ENCODE measurements around the gene TSPYL1.
"Not testable (repeated sequence)": the region's sequence is repeated elsewhere in the genome, so short reads cannot be mapped to it uniquely, and the experiment has no call there.

TSPYL1 gene

GRCh38 chr6:116292553-116292952 is 12.8 kb upstream of the TSPYL1 start:
- no peak for DNase-seq

DNA sequence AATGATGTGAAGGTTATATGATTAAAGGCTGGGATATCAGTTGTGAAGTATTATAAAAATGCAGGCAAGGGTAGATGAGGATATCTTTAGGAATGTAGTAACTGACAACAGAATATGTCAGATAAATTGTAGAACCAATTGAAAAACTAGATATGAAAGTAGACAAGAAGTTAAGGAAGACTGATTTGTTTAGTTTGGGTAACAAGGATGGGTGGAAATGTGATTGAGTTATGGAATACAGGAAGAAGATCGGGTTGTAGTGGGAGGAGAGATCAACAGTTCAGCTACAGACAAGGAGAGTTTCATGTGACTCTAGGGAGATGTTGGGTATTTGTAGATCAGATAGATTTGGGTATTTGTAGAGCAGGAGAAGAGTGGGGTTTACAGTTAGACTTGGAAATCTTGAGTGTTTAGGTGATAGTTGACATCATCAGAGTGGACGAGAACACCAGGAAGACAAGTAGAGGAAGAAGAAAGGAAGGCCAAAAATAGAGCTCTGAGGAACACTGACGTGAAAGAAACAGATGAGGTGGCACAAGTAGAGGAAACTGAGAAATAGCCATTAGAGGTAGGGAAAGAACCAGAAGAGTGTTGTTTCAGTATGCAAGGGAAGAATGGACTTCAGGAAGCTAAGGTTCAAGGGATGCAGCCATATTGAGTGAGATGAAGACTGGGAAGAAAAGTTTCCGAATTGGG is 12.1 kb upstream of the TSPYL1 start:
- no peak for DNase-seq

- no peak for DNase-seq
These were observed 11.1 kb upstream of the TSPYL1 start for GRCh38 chr6:116290799-116291198.

GRCh38 chr6:116289876-116290275 is 10.1 kb upstream of the TSPYL1 start:
- no peak for DNase-seq

GRCh38 chr6:116287689-116288282 is 8.1 kb upstream of the TSPYL1 start:
- DNase-seq: no peak

GRCh38 chr6:116286773-116287358 is 7.1 kb upstream of the TSPYL1 start:
- no peak for DNase-seq

- DNase-seq: not testable (repeated sequence)
These were observed 5.3 kb upstream of the TSPYL1 start for GRCh38 chr6:116284984-116285383.

DNA sequence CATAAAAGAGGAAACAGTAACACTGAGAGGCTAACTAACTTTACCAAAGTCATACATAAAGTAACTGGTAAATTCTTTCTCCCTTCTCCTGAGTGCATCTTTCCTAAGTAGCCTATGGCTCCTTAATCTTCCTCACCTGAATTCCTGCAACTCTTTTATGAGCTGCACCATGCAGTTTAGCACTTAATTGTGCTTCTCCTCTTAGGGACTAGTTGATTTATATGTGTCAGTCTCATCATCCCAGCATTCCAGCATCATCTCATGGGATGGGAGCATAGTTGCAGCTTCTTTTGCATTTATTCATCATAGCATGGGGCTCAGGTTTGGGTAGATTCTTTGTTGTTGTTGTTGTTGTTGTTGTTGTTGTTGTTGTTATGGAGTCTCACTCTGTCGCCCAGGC is 3.5 kb upstream of the TSPYL1 start:
- no peak for DNase-seq

DNA sequence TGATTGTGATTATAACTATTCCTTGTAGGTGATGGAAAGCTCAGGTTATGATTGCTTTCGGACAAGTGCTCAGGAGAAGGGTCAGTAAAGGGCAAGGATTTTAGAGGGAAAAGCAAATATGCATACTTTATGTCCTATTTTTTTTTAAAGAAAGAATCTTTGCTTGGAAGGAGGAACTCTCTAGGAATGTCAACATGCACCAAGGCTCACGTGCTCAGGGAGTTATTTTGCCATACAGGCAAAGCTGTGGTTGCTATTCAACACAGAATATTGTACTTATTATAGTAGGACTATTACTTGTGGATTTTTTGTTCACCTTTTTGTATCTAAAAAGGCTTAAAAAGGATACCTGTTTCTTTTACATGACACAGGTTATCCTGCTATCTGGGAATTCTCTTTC is 3.0 kb upstream of the TSPYL1 start:
- DNase-seq: no peak

- no peak for DNase-seq
These were observed 1.2 kb upstream of the TSPYL1 start for GRCh38 chr6:116280933-116281316.

DNA sequence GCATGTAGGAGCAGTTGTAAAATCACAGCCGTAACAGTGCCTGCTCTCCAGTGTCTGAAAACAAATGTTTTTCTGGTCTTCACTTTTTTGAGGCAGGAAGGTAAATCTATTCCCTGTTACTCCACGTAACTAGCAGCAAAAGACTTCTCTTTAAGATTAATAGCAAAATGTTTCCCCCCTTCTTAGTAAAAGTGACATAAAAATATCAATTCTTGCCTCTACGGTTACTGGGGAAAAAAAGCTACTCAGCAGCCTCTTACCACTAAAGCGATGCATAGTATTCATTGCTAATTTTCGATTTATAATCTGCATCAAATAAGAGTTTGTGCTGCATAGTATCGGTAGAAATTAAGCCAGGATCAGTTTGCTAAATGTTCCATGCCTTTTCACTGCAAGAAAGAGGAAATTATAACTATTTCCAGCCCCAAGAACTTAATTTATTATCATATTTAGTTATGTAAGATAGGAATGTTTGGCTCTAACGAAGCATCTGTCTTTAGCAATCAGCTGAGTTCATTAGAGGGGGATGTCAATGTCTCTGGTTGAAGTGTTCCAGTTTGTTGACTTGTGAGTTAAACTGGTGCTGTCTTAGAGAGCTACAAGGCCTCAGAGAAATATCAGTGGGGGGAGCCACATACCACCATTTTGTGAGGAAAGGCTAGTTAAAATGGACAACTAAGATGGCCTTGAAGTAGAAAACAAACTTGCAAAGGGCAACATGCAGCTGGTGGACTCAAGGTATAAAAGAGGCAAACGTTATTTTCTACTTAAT is 617 bp upstream of the TSPYL1 start:
- no peak for DNase-seq

GRCh38 chr6:116278854-116279231 is 887 bp downstream of the TSPYL1 start:
- DNase-seq: peak; percentile 24 to 34

DNA sequence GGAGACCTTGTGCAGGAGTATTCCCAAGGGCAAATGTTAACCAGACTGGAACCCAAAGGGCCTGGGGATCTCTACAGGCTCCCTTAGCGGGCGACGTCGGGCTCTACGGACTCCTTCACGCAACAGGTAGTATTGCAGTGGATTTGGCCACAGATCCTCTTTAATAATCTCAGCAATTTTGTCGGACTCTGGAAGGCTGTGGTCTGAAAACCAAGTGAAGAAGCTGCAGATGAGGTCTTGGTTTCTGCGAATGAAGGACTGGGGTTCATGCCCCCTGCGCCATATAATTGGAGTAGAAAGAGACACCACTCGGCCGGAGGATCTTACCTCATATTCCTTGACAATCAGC is 1.3 kb downstream of the TSPYL1 start:
- no peak for DNase-seq

- no peak for DNase-seq
These were observed 2.6 kb downstream of the TSPYL1 start for GRCh38 chr6:116277124-116277523.

- DNase-seq: no peak
These were observed 8.5 kb downstream of the TSPYL1 start for GRCh38 chr6:116271149-116271708.

GRCh38 chr6:116268589-116269293 is 11.0 kb downstream of the TSPYL1 start:
- no peak for DNase-seq

DNA sequence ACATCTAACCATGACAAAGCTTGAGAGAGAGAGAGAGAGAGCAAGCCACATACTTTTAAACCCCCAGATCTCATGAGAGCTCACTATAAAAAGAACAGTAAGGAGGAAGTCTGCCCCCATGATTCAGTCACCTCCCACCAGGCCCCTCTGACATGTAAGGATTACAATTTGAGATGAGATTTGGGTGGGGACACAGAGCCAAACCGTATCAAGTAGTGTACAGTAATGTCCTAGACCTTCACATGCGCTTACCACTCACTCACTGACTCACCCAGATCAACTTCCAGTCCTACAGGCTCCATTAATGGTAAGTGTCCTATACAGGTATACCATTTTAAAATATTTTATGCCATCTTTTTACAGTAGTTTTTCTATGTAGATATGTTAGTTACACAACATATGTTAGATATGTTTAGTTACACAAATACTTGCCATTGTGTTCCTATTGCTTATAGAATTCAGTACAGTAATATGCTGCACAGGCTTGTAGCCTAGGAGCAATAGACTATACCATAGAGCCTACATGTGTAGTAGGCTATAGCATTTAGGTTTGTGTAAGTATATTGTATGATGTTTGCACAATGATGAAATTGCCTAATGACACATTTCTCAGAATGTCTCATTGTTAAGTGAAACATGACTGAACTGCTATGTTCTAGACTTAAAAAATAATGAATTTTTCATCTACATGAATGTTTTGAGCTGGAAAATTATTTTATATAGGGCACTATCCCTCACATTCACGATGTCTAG is 11.7 kb downstream of the TSPYL1 start:
- no peak for DNase-seq

- DNase-seq: no peak
These were observed 12.9 kb downstream of the TSPYL1 start for GRCh38 chr6:116266803-116267202.

GRCh38 chr6:116265041-116265829 is 14.5 kb downstream of the TSPYL1 start:
- no peak for DNase-seq

DNA sequence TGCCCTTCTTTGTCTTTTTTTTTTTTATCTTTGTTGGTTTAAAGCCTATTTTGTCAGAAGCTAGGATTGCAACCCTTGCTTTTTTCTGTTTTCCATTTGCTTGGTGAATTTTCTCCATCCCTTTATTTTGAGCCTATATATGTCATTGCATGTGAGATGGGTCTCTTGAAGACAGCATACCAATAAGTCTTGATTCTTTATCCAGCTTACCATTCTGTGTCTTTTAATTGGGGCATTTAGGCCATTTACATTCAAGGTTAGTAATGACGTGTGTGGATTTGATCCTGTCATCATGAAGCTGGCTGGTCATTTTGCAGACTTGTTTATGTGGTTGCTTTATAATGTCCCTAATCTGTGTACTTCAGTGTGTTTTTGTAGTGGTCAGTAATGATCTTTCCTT is 16.4 kb downstream of the TSPYL1 start:
- DNase-seq: no peak

GRCh38 chr6:116258520-116258919 is 21.2 kb downstream of the TSPYL1 start:
- DNase-seq: no peak
